Measurements from ENCODE around the gene ADPRHL1.

ADPRHL1 gene

GRCh38 chr13:113423520-113424163 is 29.6 kb downstream of the ADPRHL1 start:
- H3K4me1 ChIP-seq (ENCODE audit: control insufficient read depth, low read length), result peaks cover 8% of the 10 kb centered on the region
- H3K4me2 ChIP-seq (ENCODE audit: low read length), result no peak overlapping the region
- no peaks in the 10 kb centered on the region for H4K20me1 ChIP-seq (ENCODE audit: control insufficient read depth, insufficient read depth, low read depth, low read length)
- no peaks in the 10 kb centered on the region for H3F3A ChIP-seq (ENCODE audit: control insufficient read depth, insufficient read depth)
- H3K4me3 ChIP-seq (ENCODE audit: low read length), result no peak overlapping the region
- H3K36me3 ChIP-seq (ENCODE audit: control insufficient read depth, low read length), result no peaks in the 10 kb centered on the region
- H3K9me2 ChIP-seq (replicated peaks; ENCODE audit: control insufficient read depth, low read length), result no peaks in the 10 kb centered on the region
- no peaks in the 10 kb centered on the region for H3K79me2 ChIP-seq (ENCODE audit: control insufficient read depth, low read length)
- no peak overlapping the region for H3K27ac ChIP-seq (ENCODE audit: low read depth, low read length)
- no peaks in the 10 kb centered on the region for H3K27me3 ChIP-seq (ENCODE audit: control insufficient read depth, low read length)
- H3K9me3 ChIP-seq (ENCODE audit: control insufficient read depth, insufficient read depth, low read length), result no peaks in the 10 kb centered on the region
- no peak for TF ChIP-seq CTCF (IDR thresholded peaks at IDR 0.05; ENCODE audit: low read depth, low read length, poor library complexity, severe bottlenecking)
- no peak for TF ChIP-seq EZH2phosphoT487 (IDR thresholded peaks at IDR 0.05; ENCODE audit: borderline replicate concordance, low read length)

GRCh38 chr13:113422807-113423519 is 30.3 kb downstream of the ADPRHL1 start:
- Histone ChIP-seq H3K4me2 (ENCODE audit: low read length) (no peak overlapping the region), H3K79me2 (ENCODE audit: control insufficient read depth, low read length) (no peaks in the 10 kb centered on the region), H4K20me1 (ENCODE audit: control insufficient read depth, insufficient read depth, low read depth, low read length) (no peaks in the 10 kb centered on the region), H3K9me3 (ENCODE audit: control insufficient read depth, insufficient read depth, low read length) (no peaks in the 10 kb centered on the region), H3K9me2 (replicated peaks; ENCODE audit: control insufficient read depth, low read length) (no peaks in the 10 kb centered on the region), H3K27ac (ENCODE audit: low read depth, low read length) (no peak overlapping the region), H3K36me3 (ENCODE audit: control insufficient read depth, low read length) (no peaks in the 10 kb centered on the region), H3K4me1 (ENCODE audit: control insufficient read depth, low read length) (peaks cover 11% of the 10 kb centered on the region), H3K27me3 (ENCODE audit: control insufficient read depth, low read length) (no peaks in the 10 kb centered on the region), H3F3A (ENCODE audit: control insufficient read depth, insufficient read depth) (no peaks in the 10 kb centered on the region), H3K4me3 (ENCODE audit: low read length) (no peak overlapping the region)
- TF ChIP-seq CTCF (IDR thresholded peaks at IDR 0.05; ENCODE audit: low read depth, low read length, poor library complexity, severe bottlenecking), result no peak
- TF ChIP-seq EZH2phosphoT487 (IDR thresholded peaks at IDR 0.05; ENCODE audit: borderline replicate concordance, low read length), result no peak

GRCh38 chr13:113421673-113422270 is 31.5 kb downstream of the ADPRHL1 start:
- H3K4me1 ChIP-seq (ENCODE audit: control insufficient read depth, low read length), result peaks cover 13% of the 10 kb centered on the region
- H3K4me2 ChIP-seq (ENCODE audit: low read length), result no peak overlapping the region
- TF ChIP-seq EZH2phosphoT487 (IDR thresholded peaks at IDR 0.05; ENCODE audit: borderline replicate concordance, low read length), result no peak
- no peak for TF ChIP-seq CTCF (IDR thresholded peaks at IDR 0.05; ENCODE audit: low read depth, low read length, poor library complexity, severe bottlenecking)
- no peaks in the 10 kb centered on the region for H4K20me1 ChIP-seq (ENCODE audit: control insufficient read depth, insufficient read depth, low read depth, low read length)
- H3K4me3 ChIP-seq (ENCODE audit: low read length), result no peak overlapping the region
- no peaks in the 10 kb centered on the region for H3K9me2 ChIP-seq (replicated peaks; ENCODE audit: control insufficient read depth, low read length)
- H3K79me2 ChIP-seq (ENCODE audit: control insufficient read depth, low read length), result no peaks in the 10 kb centered on the region
- H3F3A ChIP-seq (ENCODE audit: control insufficient read depth, insufficient read depth), result no peaks in the 10 kb centered on the region
- no peaks in the 10 kb centered on the region for H3K36me3 ChIP-seq (ENCODE audit: control insufficient read depth, low read length)
- H3K27me3 ChIP-seq (ENCODE audit: control insufficient read depth, low read length), result no peaks in the 10 kb centered on the region
- H3K27ac ChIP-seq (ENCODE audit: low read depth, low read length), result no peak overlapping the region
- no peaks in the 10 kb centered on the region for H3K9me3 ChIP-seq (ENCODE audit: control insufficient read depth, insufficient read depth, low read length)
